Trophoblast cell (in vitro differentiated cells and primary cell): ENCODE measurements around the gene PHACTR1.

Experiments used
- DNase-seq, 2 donors: peaks; one replicate each; pipeline ENCODE4 v3.0.0-alpha.2; 2016
- H2AFZ ChIP-seq: 2 replicates; pipeline ENCODE4 v1.6.1; 2013; ENCODE audit warnings: low read length, moderate library complexity, mild to moderate bottlenecking; ENCODE audit not compliant: insufficient read depth, poor library complexity
- H2AK5ac ChIP-seq: 2 replicates; pipeline ENCODE4 v1.6.1; 2013; ENCODE audit warnings: mild to moderate bottlenecking, low read length
- H2BK120ac ChIP-seq: 2 replicates; pipeline ENCODE4 v1.6.1; 2013; ENCODE audit warnings: low read length, mild to moderate bottlenecking, moderate library complexity; ENCODE audit not compliant: insufficient read depth, poor library complexity
- H2BK12ac ChIP-seq: 2 replicates; pipeline ENCODE4 v1.6.1; 2013; ENCODE audit warnings: mild to moderate bottlenecking, low read length, moderate library complexity
- H2BK5ac ChIP-seq: 2 replicates; pipeline ENCODE4 v1.6.1; 2013; ENCODE audit warnings: low read length, low read depth, moderate library complexity, mild to moderate bottlenecking; ENCODE audit not compliant: poor library complexity
- H3K14ac ChIP-seq: 2 replicates; pipeline ENCODE4 v1.6.1; 2013; ENCODE audit warnings: mild to moderate bottlenecking, low read length
- H3K18ac ChIP-seq: 2 replicates; pipeline ENCODE4 v1.6.1; 2013; ENCODE audit warnings: mild to moderate bottlenecking, low read length
- H3K23ac ChIP-seq: 2 replicates; pipeline ENCODE4 v1.6.1; 2013; ENCODE audit warnings: low read length
- H3K27ac ChIP-seq: 2 replicates; pipeline ENCODE4 v1.5.1; 2013; ENCODE audit warnings: low read depth, mild to moderate bottlenecking, inconsistent platforms, low read length, moderate library complexity
- H3K27me3 ChIP-seq: 2 replicates; pipeline ENCODE4 v1.6.1; 2013; ENCODE audit warnings: inconsistent platforms, mild to moderate bottlenecking, low read length, moderate library complexity; ENCODE audit not compliant: insufficient read depth
- H3K36me3 ChIP-seq, 2 experiments: 1 replicate in 1 of 2; 2 replicates in 1 of 2; pipeline ENCODE4 v1.6.1; 2013; ENCODE audit warnings: low read length in 2 of 2, mild to moderate bottlenecking in 2 of 2, moderate library complexity in 1 of 2; ENCODE audit not compliant: insufficient read depth in 2 of 2, control insufficient read depth in 1 of 2
- H3K4ac ChIP-seq: 2 replicates; pipeline ENCODE4 v1.6.1; 2013; ENCODE audit warnings: low read depth, mild to moderate bottlenecking, low read length, moderate library complexity
- H3K4me1 ChIP-seq, 2 experiments: 1 replicate in 1 of 2; 2 replicates in 1 of 2; pipeline ENCODE4 v1.6.1; 2013; ENCODE audit warnings: low read length in 2 of 2, mild to moderate bottlenecking in 2 of 2, moderate library complexity in 1 of 2; ENCODE audit not compliant: insufficient read depth in 2 of 2, control insufficient read depth in 1 of 2
- H3K4me2 ChIP-seq: 2 replicates; pipeline ENCODE4 v1.6.1; 2013; ENCODE audit warnings: inconsistent platforms, mild to moderate bottlenecking, low read length, moderate library complexity
- H3K4me3 ChIP-seq: 2 replicates; pipeline ENCODE4 v1.5.1; 2013; ENCODE audit warnings: mild to moderate bottlenecking, low read depth, low read length, inconsistent platforms
- H3K79me1 ChIP-seq: one replicate; pipeline ENCODE4 v1.6.1; 2013; ENCODE audit warnings: low read length
- H3K79me2 ChIP-seq: 2 replicates; pipeline ENCODE4 v1.6.1; 2013; ENCODE audit warnings: low read length, mild to moderate bottlenecking; ENCODE audit not compliant: control insufficient read depth, insufficient read depth, poor library complexity
- H3K9ac ChIP-seq: 2 replicates; pipeline ENCODE4 v1.6.1; 2013; ENCODE audit warnings: mild to moderate bottlenecking, low read length
- H3K9me3 ChIP-seq: 2 replicates; pipeline ENCODE4 v1.6.1; 2013; ENCODE audit warnings: low read depth, mild to moderate bottlenecking, control low read depth, inconsistent platforms, low read length; ENCODE audit not compliant: insufficient read depth
- H4K12ac ChIP-seq: 2 replicates; pipeline ENCODE4 v1.6.1; 2013; ENCODE audit warnings: low read depth, mild to moderate bottlenecking, low read length, moderate library complexity
- H4K8ac ChIP-seq: 2 replicates; pipeline ENCODE4 v1.6.1; 2013; ENCODE audit warnings: low read depth, mild to moderate bottlenecking, low read length, moderate library complexity
- H4K91ac ChIP-seq: one replicate; pipeline ENCODE4 v1.6.1; 2013; ENCODE audit warnings: low read depth, mild to moderate bottlenecking, low read length, moderate library complexity
- WGBS: extraction: QIAGEN DNeasy Blood & Tissue Kit; methylation state at CpG from one replicate; pipeline ENCODE4 v1.1.7; 2013; ENCODE audit warnings: missing lambda C conversion rate; ENCODE audit not compliant: insufficient read length, insufficient coverage; ENCODE audit errors: extremely low coverage; 5-methylcytosine and 5-hydroxymethylcytosine counted together

The PHACTR1 gene

GRCh38 chr6:12693122-12693521, 23.4 kb upstream of the PHACTR1 start:
- Histone ChIP-seq H4K12ac (no peak overlapping the region), H3K23ac (no peak overlapping the region), H2BK5ac (no peak overlapping the region), H3K18ac (no peak overlapping the region), H3K4me3 (no peak overlapping the region), H3K27ac (no peak overlapping the region), H2AK5ac (no peak overlapping the region), H3K79me1 (no peaks in the 10 kb centered on the region), H4K8ac (no peak overlapping the region), H2AFZ (no peak overlapping the region), H3K14ac (no peak overlapping the region), H3K4me1 (no peaks in the 10 kb centered on the region), H3K9ac (no peak overlapping the region), H3K4ac (no peak overlapping the region), H3K9me3 (no peaks in the 10 kb centered on the region), H2BK120ac (no peak overlapping the region), H4K91ac (no peak overlapping the region), H3K27me3 (no peaks in the 10 kb centered on the region), H2BK12ac (no peak overlapping the region), H3K36me3 (no peaks in the 10 kb centered on the region), H3K4me2 (no peak overlapping the region), H3K79me2 (no peaks in the 10 kb centered on the region)
- WGBS, result no CpG with 5 or more reads among the region's 1 CpG
- DNase-seq, result no peak

GRCh38 chr6:12698298-12698697, 18.3 kb upstream of the PHACTR1 start:
- Histone ChIP-seq H4K8ac (no peak overlapping the region), H2BK5ac (no peak overlapping the region), H4K12ac (no peak overlapping the region), H3K4me3 (no peak overlapping the region), H3K9ac (no peak overlapping the region), H3K27ac (no peak overlapping the region), H3K9me3 (no peaks in the 10 kb centered on the region), H3K18ac (no peak overlapping the region), H3K4me2 (no peak overlapping the region), H3K4me1 (no peaks in the 10 kb centered on the region), H4K91ac (no peak overlapping the region), H2AFZ (no peak overlapping the region), H2BK12ac (no peak overlapping the region), H3K79me2 (no peaks in the 10 kb centered on the region), H3K27me3 (no peaks in the 10 kb centered on the region), H3K4ac (no peak overlapping the region), H3K36me3 (no peaks in the 10 kb centered on the region), H2BK120ac (no peak overlapping the region), H3K14ac (no peak overlapping the region), H3K23ac (no peak overlapping the region), H3K79me1 (no peaks in the 10 kb centered on the region), H2AK5ac (no peak overlapping the region)
- WGBS, result no CpG with 5 or more reads among the region's 4 CpGs
- DNase-seq, result no peak

DNA sequence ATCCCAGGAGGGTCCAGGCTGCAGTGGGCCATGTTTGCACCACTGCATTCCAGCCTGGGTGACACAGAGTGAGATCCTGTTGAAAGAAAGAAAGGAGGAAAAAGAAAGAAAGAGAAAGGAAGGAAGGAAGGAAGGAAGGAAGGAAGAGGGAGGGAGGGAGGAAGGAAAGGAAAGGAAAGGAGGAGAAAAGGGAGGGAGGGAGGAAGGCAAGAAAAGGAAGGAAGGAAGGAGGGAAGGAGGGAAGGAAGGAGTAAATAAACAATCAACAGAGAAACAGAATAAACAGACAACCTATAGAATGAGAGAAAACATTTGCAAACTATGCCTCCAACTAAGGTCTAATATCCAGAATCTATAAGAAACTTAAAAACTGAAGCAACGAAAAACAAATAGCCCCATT, 11.6 kb upstream of the PHACTR1 start:
- Histone ChIP-seq H4K8ac (no peak overlapping the region), H2BK12ac (no peak overlapping the region), H3K36me3 (no peaks in the 10 kb centered on the region), H3K27me3 (no peaks in the 10 kb centered on the region), H2AK5ac (no peak overlapping the region), H2BK120ac (no peak overlapping the region), H3K4me2 (no peak overlapping the region), H3K14ac (no peak overlapping the region), H3K18ac (no peak overlapping the region), H3K4me1 (no peaks in the 10 kb centered on the region), H4K12ac (no peak overlapping the region), H2BK5ac (no peak overlapping the region), H2AFZ (no peak overlapping the region), H3K79me2 (no peaks in the 10 kb centered on the region), H3K27ac (no peak overlapping the region), H3K4me3 (no peak overlapping the region), H3K9me3 (no peaks in the 10 kb centered on the region), H3K4ac (no peak overlapping the region), H4K91ac (no peak overlapping the region), H3K23ac (no peak overlapping the region), H3K79me1 (no peaks in the 10 kb centered on the region), H3K9ac (no peak overlapping the region)
- no CpG with 5 or more reads among the region's 1 CpG for WGBS
- DNase-seq, result no peak

DNA sequence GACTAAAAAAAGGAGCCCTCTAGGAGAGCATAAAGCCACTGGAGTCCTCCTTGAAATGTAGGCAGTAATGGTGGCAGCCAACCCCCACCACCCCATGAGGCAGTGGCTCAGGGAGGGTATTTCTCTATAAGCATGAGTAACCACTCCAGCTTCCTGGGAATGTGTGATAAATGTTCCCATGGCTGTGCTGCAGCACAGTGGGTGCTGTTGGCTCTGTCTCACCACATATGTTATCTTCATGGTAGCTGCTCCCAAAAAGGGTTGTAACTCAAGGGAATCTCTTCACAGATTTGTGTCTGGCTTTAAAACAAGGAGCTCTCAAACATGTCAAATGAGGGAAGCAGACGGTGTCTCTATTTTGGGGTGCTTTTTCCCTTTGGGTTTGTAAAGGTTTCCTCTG, 7.5 kb upstream of the PHACTR1 start:
- Histone ChIP-seq H3K79me2 (no peaks in the 10 kb centered on the region), H2AFZ (no peak overlapping the region), H2AK5ac (no peak overlapping the region), H2BK12ac (no peak overlapping the region), H3K23ac (no peak overlapping the region), H3K79me1 (no peaks in the 10 kb centered on the region), H3K14ac (no peak overlapping the region), H4K8ac (no peak overlapping the region), H4K12ac (no peak overlapping the region), H3K4me2 (no peak overlapping the region), H2BK5ac (no peak overlapping the region), H3K36me3 (no peaks in the 10 kb centered on the region), H3K9ac (no peak overlapping the region), H3K4me3 (no peak overlapping the region), H3K27ac (no peak overlapping the region), H2BK120ac (no peak overlapping the region), H4K91ac (no peak overlapping the region), H3K4me1 (no peaks in the 10 kb centered on the region), H3K27me3 (no peaks in the 10 kb centered on the region), H3K4ac (no peak overlapping the region), H3K18ac (no peak overlapping the region), H3K9me3 (no peaks in the 10 kb centered on the region)
- DNase-seq, result peak; percentile 59 to 80
- no CpG with 5 or more reads among the region's 1 CpG for WGBS
